Adipocyte (in vitro differentiated cells): ENCODE results near the gene ST6GALNAC1.

ENCODE experiments used
- DNase-seq: peaks from one replicate; pipeline ENCODE4 v3.0.0-alpha.2; 2015; ENCODE audit warnings: low read depth
- H3K27me3 ChIP-seq: replicated peaks from 2 replicates; pipeline ENCODE4 v1.7.0; 2013; ENCODE audit warnings: mild to moderate bottlenecking, low read length, moderate library complexity; ENCODE audit not compliant: control insufficient read depth, insufficient read depth
- H3K36me3 ChIP-seq: 2 replicates; pipeline ENCODE4 v1.7.0; 2013; ENCODE audit warnings: low read length, mild to moderate bottlenecking, moderate library complexity; ENCODE audit not compliant: control insufficient read depth, insufficient read depth, severe bottlenecking
- H3K4me1 ChIP-seq: 2 replicates; pipeline ENCODE4 v1.7.0; 2013; ENCODE audit warnings: mild to moderate bottlenecking, low read length, moderate library complexity; ENCODE audit not compliant: control insufficient read depth, insufficient read depth
- H3K4me3 ChIP-seq: 2 replicates; pipeline ENCODE4 v1.7.0; 2013; ENCODE audit warnings: mild to moderate bottlenecking, low read length, moderate library complexity
- H3K9ac ChIP-seq: 2 replicates; pipeline ENCODE4 v1.7.0; 2013; ENCODE audit warnings: mild to moderate bottlenecking, low read length, moderate library complexity
- H3K9me3 ChIP-seq: 2 replicates; pipeline ENCODE4 v1.7.0; 2013; ENCODE audit warnings: mild to moderate bottlenecking, low read length, moderate library complexity; ENCODE audit not compliant: control insufficient read depth

ST6GALNAC1 gene

GRCh38 chr17:76658242-76658662 lies 14.7 kb upstream of the ST6GALNAC1 start:
- no peak overlapping the region for H3K9ac ChIP-seq
- H3K27me3 ChIP-seq, result peaks cover 7% of the 10 kb centered on the region
- DNase-seq, result no peak
- no peaks in the 10 kb centered on the region for H3K9me3 ChIP-seq
- H3K4me3 ChIP-seq, result no peak overlapping the region
- H3K36me3 ChIP-seq, result no peaks in the 10 kb centered on the region
- H3K4me1 ChIP-seq, result no peaks in the 10 kb centered on the region

- no peak overlapping the region for H3K4me3 ChIP-seq
- H3K27me3 ChIP-seq, result peaks cover 7% of the 10 kb centered on the region
- H3K4me1 ChIP-seq, result no peaks in the 10 kb centered on the region
- H3K9me3 ChIP-seq, result no peaks in the 10 kb centered on the region
- no peaks in the 10 kb centered on the region for H3K36me3 ChIP-seq
- DNase-seq, result no peak
- H3K9ac ChIP-seq, result no peak overlapping the region
These were observed 14.1 kb upstream of the ST6GALNAC1 start for GRCh38 chr17:76657505-76658241.

- no peaks in the 10 kb centered on the region for H3K4me1 ChIP-seq
- H3K9ac ChIP-seq, result no peak overlapping the region
- no peak for DNase-seq
- peaks cover 10% of the 10 kb centered on the region for H3K9me3 ChIP-seq
- peaks cover 15% of the 10 kb centered on the region for H3K27me3 ChIP-seq
- no peak overlapping the region for H3K4me3 ChIP-seq
- no peaks in the 10 kb centered on the region for H3K36me3 ChIP-seq
These were observed 10.9 kb upstream of the ST6GALNAC1 start for GRCh38 chr17:76654408-76654807.

GRCh38 chr17:76650504-76650903 lies 6.9 kb upstream of the ST6GALNAC1 start:
- peaks cover 17% of the 10 kb centered on the region for H3K27me3 ChIP-seq
- peaks cover 21% of the 10 kb centered on the region for H3K9me3 ChIP-seq
- no peak for DNase-seq
- H3K9ac ChIP-seq, result no peak overlapping the region
- H3K36me3 ChIP-seq, result no peaks in the 10 kb centered on the region
- no peak overlapping the region for H3K4me3 ChIP-seq
- H3K4me1 ChIP-seq, result no peaks in the 10 kb centered on the region

- Histone ChIP-seq H3K9ac (no peak overlapping the region), H3K36me3 (no peaks in the 10 kb centered on the region), H3K4me1 (no peaks in the 10 kb centered on the region), H3K4me3 (no peak overlapping the region), H3K9me3 (peaks cover 14% of the 10 kb centered on the region), H3K27me3 (peaks cover 16% of the 10 kb centered on the region)
- no peak for DNase-seq
These were observed 3.2 kb upstream of the ST6GALNAC1 start for GRCh38 chr17:76646712-76647111.

- H3K4me1 ChIP-seq, result peaks cover 4% of the 10 kb centered on the region
- no peak overlapping the region for H3K9ac ChIP-seq
- DNase-seq, result no peak
- H3K9me3 ChIP-seq, result peaks cover 11% of the 10 kb centered on the region
- H3K27me3 ChIP-seq, result peaks cover 13% of the 10 kb centered on the region
- no peak overlapping the region for H3K4me3 ChIP-seq
- H3K36me3 ChIP-seq, result no peaks in the 10 kb centered on the region
These were observed 1.9 kb upstream of the ST6GALNAC1 start for GRCh38 chr17:76645481-76645880.

- no peak for DNase-seq
- H3K9me3 ChIP-seq, result peaks cover 11% of the 10 kb centered on the region
- no peak overlapping the region for H3K9ac ChIP-seq
- no peak overlapping the region for H3K4me3 ChIP-seq
- peaks cover 13% of the 10 kb centered on the region for H3K27me3 ChIP-seq
- H3K36me3 ChIP-seq, result no peaks in the 10 kb centered on the region
- H3K4me1 ChIP-seq, result peaks cover 4% of the 10 kb centered on the region
These were observed 1.4 kb upstream of the ST6GALNAC1 start for GRCh38 chr17:76644995-76645394.

- peaks cover 11% of the 10 kb centered on the region for H3K9me3 ChIP-seq
- H3K27me3 ChIP-seq, result peaks cover 8% of the 10 kb centered on the region
- no peak overlapping the region for H3K9ac ChIP-seq
- no peaks in the 10 kb centered on the region for H3K36me3 ChIP-seq
- H3K4me3 ChIP-seq, result no peak overlapping the region
- no peak for DNase-seq
- peaks cover 4% of the 10 kb centered on the region for H3K4me1 ChIP-seq
These were observed 563 bp downstream of the ST6GALNAC1 start for GRCh38 chr17:76642994-76643393.

GRCh38 chr17:76642032-76642561 lies 1.5 kb downstream of the ST6GALNAC1 start:
- Histone ChIP-seq H3K36me3 (no peaks in the 10 kb centered on the region), H3K27me3 (peaks cover 8% of the 10 kb centered on the region), H3K9ac (no peak overlapping the region), H3K4me3 (no peak overlapping the region), H3K4me1 (peaks cover 4% of the 10 kb centered on the region), H3K9me3 (peaks cover 11% of the 10 kb centered on the region)
- DNase-seq, result no peak

GRCh38 chr17:76641501-76641900 lies 2.1 kb downstream of the ST6GALNAC1 start:
- Histone ChIP-seq H3K4me3 (no peak overlapping the region), H3K36me3 (no peaks in the 10 kb centered on the region)
- DNase-seq, result no peak

GRCh38 chr17:76640550-76641380 lies 2.8 kb downstream of the ST6GALNAC1 start:
- Histone ChIP-seq H3K4me1 (peaks cover 4% of the 10 kb centered on the region), H3K9me3 (no peaks in the 10 kb centered on the region), H3K36me3 (no peaks in the 10 kb centered on the region), H3K4me3 (no peak overlapping the region), H3K9ac (no peak overlapping the region), H3K27me3 (peaks cover 7% of the 10 kb centered on the region)
- no peak for DNase-seq

More at GRCh38 chr17:76641501-76641900, 2.1 kb downstream of the ST6GALNAC1 start:
- no peak overlapping the region for H3K9ac ChIP-seq
- H3K27me3 ChIP-seq, result peaks cover 8% of the 10 kb centered on the region
- peaks cover 4% of the 10 kb centered on the region for H3K4me1 ChIP-seq
- H3K9me3 ChIP-seq, result peaks cover 7% of the 10 kb centered on the region
